ENCODE data around the gene KCNH5.

Gene KCNH5

GRCh38 chr14:62914025-62914424 is 131.2 kb downstream of the KCNH5 start:
- H3K36me3 ChIP-seq (replicated peaks; ENCODE audit: insufficient read depth, low read length): no peaks in the 10 kb centered on the region
- H2AFZ ChIP-seq (ENCODE audit: low read length): no peak overlapping the region
- H3K9me3 ChIP-seq (replicated peaks; ENCODE audit: insufficient read depth, low read length): no peaks in the 10 kb centered on the region
- no peak for DNase-seq
- no peaks in the 10 kb centered on the region for H3K9me2 ChIP-seq (replicated peaks; ENCODE audit: insufficient read depth, low read length)
- no peak overlapping the region for H3K27ac ChIP-seq (ENCODE audit: low read length)
- H3K9ac ChIP-seq (ENCODE audit: low read length): no peak overlapping the region
- H3F3A ChIP-seq (ENCODE audit: insufficient read depth, low read length): no peaks in the 10 kb centered on the region
- H3K4me3 ChIP-seq (ENCODE audit: low read length): no peak overlapping the region
- no peaks in the 10 kb centered on the region for H3K4me1 ChIP-seq (ENCODE audit: low read length)
- H4K20me1 ChIP-seq (ENCODE audit: insufficient read depth, low read length): no peaks in the 10 kb centered on the region
- no peaks in the 10 kb centered on the region for H3K27me3 ChIP-seq (replicated peaks; ENCODE audit: insufficient read depth, low read length)
- TF ChIP-seq CTCF (IDR thresholded peaks at IDR 0.05; ENCODE audit: low read length) (no peak), EZH2 (optimal IDR thresholded peaks at IDR 0.05; ENCODE audit: low read depth, low read length) (no peak), EZH2phosphoT487 (IDR thresholded peaks at IDR 0.05; ENCODE audit: low read length) (no peak)
- H3K79me2 ChIP-seq (ENCODE audit: low read length): no peaks in the 10 kb centered on the region
- no peak overlapping the region for H3K4me2 ChIP-seq (ENCODE audit: low read depth, low read length)

- Histone ChIP-seq H3K36me3 (replicated peaks; ENCODE audit: insufficient read depth, low read length) (no peaks in the 10 kb centered on the region), H3K27ac (ENCODE audit: low read length) (no peak overlapping the region), H3K27me3 (replicated peaks; ENCODE audit: insufficient read depth, low read length) (no peaks in the 10 kb centered on the region), H3K79me2 (ENCODE audit: low read length) (no peaks in the 10 kb centered on the region), H3F3A (ENCODE audit: insufficient read depth, low read length) (no peaks in the 10 kb centered on the region), H3K9me2 (replicated peaks; ENCODE audit: insufficient read depth, low read length) (no peaks in the 10 kb centered on the region), H3K4me2 (ENCODE audit: low read depth, low read length) (no peak overlapping the region), H3K4me1 (ENCODE audit: low read length) (no peaks in the 10 kb centered on the region), H3K4me3 (ENCODE audit: low read length) (no peak overlapping the region), H4K20me1 (ENCODE audit: insufficient read depth, low read length) (no peaks in the 10 kb centered on the region), H3K9me3 (replicated peaks; ENCODE audit: insufficient read depth, low read length) (no peaks in the 10 kb centered on the region), H3K9ac (ENCODE audit: low read length) (no peak overlapping the region), H2AFZ (ENCODE audit: low read length) (no peak overlapping the region)
- no peak for DNase-seq
- TF ChIP-seq EZH2 (optimal IDR thresholded peaks at IDR 0.05; ENCODE audit: low read depth, low read length) (no peak), CTCF (IDR thresholded peaks at IDR 0.05; ENCODE audit: low read length) (no peak), EZH2phosphoT487 (IDR thresholded peaks at IDR 0.05; ENCODE audit: low read length) (no peak)
Observed at GRCh38 chr14:62908506-62908905, 136.8 kb downstream of the KCNH5 start.

GRCh38 chr14:62905566-62905965 is 139.7 kb downstream of the KCNH5 start:
- no peaks in the 10 kb centered on the region for H3K27me3 ChIP-seq (replicated peaks; ENCODE audit: insufficient read depth, low read length)
- no peak overlapping the region for H3K4me3 ChIP-seq (ENCODE audit: low read length)
- no peaks in the 10 kb centered on the region for H3K36me3 ChIP-seq (replicated peaks; ENCODE audit: insufficient read depth, low read length)
- DNase-seq: no peak
- no peak overlapping the region for H3K4me2 ChIP-seq (ENCODE audit: low read depth, low read length)
- no peaks in the 10 kb centered on the region for H4K20me1 ChIP-seq (ENCODE audit: insufficient read depth, low read length)
- TF ChIP-seq EZH2 (optimal IDR thresholded peaks at IDR 0.05; ENCODE audit: low read depth, low read length) (no peak), EZH2phosphoT487 (IDR thresholded peaks at IDR 0.05; ENCODE audit: low read length) (no peak), CTCF (IDR thresholded peaks at IDR 0.05; ENCODE audit: low read length) (no peak)
- H3K27ac ChIP-seq (ENCODE audit: low read length): no peak overlapping the region
- no peak overlapping the region for H3K9ac ChIP-seq (ENCODE audit: low read length)
- no peaks in the 10 kb centered on the region for H3K79me2 ChIP-seq (ENCODE audit: low read length)
- no peaks in the 10 kb centered on the region for H3K9me2 ChIP-seq (replicated peaks; ENCODE audit: insufficient read depth, low read length)
- no peaks in the 10 kb centered on the region for H3K4me1 ChIP-seq (ENCODE audit: low read length)
- no peak overlapping the region for H2AFZ ChIP-seq (ENCODE audit: low read length)
- no peaks in the 10 kb centered on the region for H3K9me3 ChIP-seq (replicated peaks; ENCODE audit: insufficient read depth, low read length)
- no peaks in the 10 kb centered on the region for H3F3A ChIP-seq (ENCODE audit: insufficient read depth, low read length)

All from MM.1S (cell line).